ENCODE results near the gene SLC25A24.
"Not testable (repeated sequence)": the region's sequence is repeated elsewhere in the genome, so short reads cannot be mapped to it uniquely, and the experiment has no call there.

The SLC25A24 gene

DNA sequence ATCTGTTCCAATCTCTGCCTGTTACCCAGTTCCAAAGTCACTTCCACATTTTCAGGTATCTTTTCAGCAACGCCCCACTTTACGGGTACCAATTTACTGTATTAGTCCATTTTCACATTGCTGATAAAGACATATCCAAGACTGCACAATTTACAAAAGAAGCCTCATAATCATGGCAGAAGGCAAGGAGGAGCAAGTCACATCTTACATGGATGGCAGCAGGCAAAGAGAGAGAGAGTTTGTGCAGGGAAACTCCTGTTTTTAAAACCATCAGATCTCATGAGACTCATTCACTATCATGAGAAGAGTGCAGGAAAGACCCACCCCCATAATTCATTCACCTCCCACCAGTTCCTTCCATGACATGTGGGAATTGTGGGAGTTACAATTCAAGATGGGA lies 67.0 kb downstream of the SLC25A24 start:
- not testable (repeated sequence) for DNase-seq (ENCODE audit: low spot score)

GRCh38 chr1:108132367-108132766 lies 67.8 kb downstream of the SLC25A24 start:
- not testable (repeated sequence) for DNase-seq (ENCODE audit: low spot score)

DNA sequence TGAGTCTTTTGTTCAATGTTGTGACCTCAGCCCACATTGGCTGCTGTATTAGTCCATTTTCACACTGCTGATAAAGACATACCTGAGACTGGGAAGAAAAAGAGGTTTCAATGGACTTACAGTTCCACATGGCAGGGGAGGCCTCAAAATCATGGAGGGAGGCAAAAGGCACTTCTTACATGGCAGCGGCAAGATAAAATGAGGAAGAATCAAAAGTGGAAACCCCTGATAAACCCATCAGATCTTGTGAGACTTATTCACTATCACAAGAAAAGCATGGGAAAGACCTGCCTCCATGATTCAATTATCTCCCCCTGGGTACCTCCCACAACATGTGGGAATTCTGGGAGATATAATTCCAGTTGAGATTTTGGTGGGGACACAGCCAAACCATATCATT lies 68.9 kb downstream of the SLC25A24 start:
- DNase-seq (ENCODE audit: low spot score) = not testable (repeated sequence)

GRCh38 chr1:108130794-108131193 lies 69.3 kb downstream of the SLC25A24 start:
- DNase-seq (ENCODE audit: low spot score) = no peak

DNA sequence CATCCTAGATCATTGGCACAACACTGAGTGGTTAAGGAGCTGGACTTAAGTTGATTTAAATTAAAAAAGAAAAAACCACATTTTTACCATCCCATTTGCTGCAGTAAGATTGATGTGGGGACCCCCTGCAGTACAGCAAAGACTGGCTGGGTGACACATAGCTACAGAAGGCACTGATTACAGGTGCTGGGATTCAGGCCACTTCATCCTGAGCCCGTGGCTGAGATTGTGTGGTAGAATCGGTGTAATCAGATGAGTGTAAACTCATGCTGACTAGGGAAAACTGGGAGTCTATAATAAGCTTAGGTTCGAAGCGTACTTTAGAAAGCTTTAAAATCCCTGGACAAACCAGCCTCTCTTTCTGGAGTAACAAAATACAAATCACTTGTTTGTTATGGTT lies 70.1 kb downstream of the SLC25A24 start:
- no peak for DNase-seq (ENCODE audit: low spot score)

- peak; percentile 57 for DNase-seq (ENCODE audit: low spot score)
These were observed 74.6 kb downstream of the SLC25A24 start for GRCh38 chr1:108125312-108126138.

GRCh38 chr1:108124622-108125311 lies 75.4 kb downstream of the SLC25A24 start:
- DNase-seq (ENCODE audit: low spot score) = no peak

DNA sequence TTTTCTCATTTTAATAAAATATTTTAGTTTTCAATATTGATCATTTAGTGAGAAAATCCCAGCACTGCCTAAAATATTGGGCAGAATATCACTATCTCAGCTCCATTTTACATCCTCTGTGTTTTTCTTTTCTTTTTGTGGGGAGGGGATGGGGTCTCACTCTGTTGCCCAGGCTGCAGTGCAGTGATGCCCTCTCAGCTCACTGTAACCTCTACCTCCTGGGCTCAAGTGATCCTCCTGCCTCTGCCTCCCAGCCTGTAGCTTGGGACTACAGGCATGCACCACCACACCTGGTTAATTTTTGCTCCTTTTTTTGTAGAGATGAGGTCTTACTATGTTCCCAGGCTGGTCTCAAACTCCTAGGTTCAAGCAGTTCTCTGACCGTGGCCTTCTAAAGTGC lies 76.1 kb downstream of the SLC25A24 start:
- no peak for DNase-seq (ENCODE audit: low spot score)

DNA sequence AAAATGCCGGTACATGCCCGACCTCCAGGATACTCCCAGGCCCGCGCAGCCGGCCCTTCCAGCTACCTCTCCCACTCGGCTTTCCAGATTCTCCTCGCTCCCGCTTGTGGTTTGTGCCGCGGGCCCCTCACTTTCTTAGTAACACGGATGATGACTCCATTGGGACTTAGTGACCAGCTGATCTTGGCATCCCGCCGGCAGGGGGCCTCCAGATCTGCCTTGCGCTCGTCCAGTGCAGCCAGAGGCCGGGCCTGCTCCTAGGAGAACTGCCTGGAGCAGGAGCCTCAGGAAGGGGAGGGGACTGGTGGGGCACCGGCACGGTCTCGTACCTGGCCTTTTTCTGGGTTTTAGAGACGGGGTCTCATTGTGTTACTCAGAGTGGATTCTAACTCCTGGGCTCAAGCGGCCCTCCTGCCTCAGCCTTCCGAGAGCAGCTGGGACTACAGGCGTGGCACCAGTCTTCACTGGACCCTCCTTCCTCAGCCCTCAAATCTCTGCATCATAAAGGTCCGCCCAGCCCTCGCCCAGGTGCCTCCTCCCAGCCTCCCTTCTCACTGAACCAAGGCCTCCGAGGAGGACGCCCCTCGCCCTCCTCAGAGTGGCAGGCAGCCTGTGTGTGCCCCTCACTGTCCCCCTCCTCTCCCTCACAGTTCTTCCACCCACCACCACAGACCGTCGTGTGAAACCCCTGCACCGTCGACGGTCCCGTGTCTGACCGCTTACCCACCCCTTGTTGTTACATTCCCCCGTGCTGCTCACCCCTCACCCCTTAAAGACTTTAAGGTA lies 78.6 kb downstream of the SLC25A24 start:
- no peak for DNase-seq (ENCODE audit: low spot score)

DNA sequence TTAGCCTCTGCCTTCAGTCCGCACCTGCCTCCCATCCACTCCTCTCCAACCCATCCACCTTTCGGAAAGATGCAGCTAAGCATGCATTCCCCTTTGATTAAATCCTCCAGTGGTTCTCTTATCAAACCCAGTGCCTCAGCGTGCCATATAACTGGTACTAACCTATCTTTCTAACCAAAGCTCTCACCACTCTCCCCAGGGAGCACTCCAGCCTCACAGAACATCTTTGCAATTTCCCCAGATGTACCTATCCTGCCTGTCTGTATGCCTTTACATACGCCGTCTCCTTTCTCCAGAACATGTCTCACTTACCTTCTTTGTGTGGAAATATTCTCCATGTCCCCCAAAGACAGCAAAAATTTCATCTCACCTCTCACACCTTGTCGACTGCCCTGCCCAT lies 80.0 kb downstream of the SLC25A24 start:
- DNase-seq (ENCODE audit: low spot score) = no peak

DNA sequence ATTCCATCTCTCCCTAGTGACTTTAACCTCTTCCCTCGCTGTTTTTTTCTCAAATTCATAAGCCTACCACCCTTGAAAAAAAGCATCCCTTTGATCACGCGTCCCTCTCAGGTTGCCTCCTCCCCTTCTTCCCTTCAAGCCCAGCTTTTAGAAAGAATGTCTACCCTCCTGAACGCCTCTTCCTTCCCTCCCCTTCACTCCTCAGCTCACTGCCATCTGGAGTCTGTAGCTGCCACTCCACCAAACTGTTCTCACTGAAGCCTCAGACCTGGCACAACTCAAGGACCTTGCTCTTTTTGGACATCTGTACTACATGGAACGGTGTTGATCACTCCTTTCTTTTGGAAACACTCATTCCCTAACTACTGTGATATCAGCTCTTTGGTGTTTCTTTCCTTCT lies 80.6 kb downstream of the SLC25A24 start:
- no peak for DNase-seq (ENCODE audit: low spot score)

GRCh38 chr1:108117945-108118902 lies 81.9 kb downstream of the SLC25A24 start:
- DNase-seq (ENCODE audit: low spot score) = no peak

DNA sequence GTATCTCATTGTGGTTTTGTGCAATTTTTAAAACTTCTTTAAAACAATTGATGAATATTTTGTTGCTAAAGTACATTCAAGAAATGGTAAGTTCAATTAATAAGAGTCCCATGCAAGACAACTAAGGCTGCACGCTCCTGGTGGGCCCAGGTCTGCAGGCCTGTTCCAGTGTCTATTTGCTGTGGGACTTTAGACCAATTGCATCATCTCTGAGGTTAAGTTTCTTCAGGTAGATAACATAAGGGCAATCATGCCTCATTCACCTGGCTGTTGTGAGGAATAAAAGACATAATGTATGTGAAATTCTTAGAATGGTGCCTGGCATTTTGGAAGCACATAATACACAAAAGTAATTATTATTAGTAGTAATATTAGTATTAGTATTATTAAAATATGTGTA lies 82.9 kb downstream of the SLC25A24 start:
- DNase-seq (ENCODE audit: low spot score) = no peak

DNA sequence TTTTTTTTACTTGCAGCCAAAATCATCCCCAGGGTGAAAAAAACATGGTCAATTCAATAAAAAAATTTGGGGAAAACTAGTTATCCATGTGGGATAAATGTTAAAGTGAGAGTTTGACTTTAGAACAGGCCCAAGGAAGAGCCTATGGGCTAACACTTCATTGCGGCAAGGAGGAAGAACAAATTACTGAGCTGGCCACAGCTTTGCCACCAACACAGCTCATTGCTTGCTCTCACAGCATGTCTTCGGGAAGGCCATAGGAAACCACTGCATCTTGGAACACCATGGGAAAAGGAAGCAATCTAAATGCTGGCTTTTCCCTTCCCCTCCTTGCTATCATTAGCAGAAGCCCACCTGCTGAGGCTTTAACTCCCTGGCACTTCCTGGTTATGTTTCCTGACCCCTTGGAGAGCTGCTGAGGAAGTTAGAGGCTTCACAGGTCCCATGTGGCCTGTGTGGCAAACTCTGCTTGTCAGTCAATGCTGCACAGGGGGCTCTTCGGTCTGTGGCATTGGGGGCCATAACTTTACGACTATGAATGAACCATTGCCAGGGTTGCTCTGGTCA lies 86.0 kb downstream of the SLC25A24 start:
- no peak for DNase-seq (ENCODE audit: low spot score)

- no peak for DNase-seq (ENCODE audit: low spot score)
These were observed 86.6 kb downstream of the SLC25A24 start for GRCh38 chr1:108113496-108113895.

DNA sequence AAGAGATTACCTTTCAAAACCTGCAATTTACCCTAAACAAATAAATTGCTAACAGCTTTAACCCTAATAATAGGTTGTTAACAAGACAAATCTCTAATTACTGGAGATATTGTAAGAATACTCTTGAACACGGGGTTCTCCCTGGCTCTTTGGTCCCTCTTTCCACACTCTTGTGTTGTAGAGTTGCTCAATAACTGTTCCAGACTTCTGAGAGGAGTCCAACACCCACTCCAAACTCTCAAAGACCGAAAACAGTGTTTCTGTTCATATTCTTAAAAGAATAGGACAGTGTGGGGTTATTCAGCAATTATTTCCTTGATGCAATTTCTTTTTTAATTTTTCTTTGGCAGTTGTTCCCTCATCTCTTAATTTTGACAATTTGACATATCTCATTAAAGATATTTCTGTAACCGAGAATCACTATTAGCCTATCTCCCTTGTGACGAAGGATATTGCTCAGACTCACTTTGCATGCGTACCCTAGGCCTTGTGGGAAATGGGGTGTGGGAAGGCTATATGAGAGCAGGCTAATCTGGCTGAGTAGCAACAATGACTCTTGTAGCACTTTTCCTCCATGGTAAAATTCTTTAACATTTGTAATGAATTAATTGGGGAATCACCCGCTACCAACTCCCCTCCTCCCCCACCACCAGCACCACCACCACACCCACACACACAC lies 90.7 kb downstream of the SLC25A24 start:
- DNase-seq (ENCODE audit: low spot score) = no peak

GRCh38 chr1:108108119-108108518 lies 92.0 kb downstream of the SLC25A24 start:
- no peak for DNase-seq (ENCODE audit: low spot score)

- DNase-seq (ENCODE audit: low spot score) = no peak
These were observed 92.5 kb downstream of the SLC25A24 start for GRCh38 chr1:108107658-108108057.

DNA sequence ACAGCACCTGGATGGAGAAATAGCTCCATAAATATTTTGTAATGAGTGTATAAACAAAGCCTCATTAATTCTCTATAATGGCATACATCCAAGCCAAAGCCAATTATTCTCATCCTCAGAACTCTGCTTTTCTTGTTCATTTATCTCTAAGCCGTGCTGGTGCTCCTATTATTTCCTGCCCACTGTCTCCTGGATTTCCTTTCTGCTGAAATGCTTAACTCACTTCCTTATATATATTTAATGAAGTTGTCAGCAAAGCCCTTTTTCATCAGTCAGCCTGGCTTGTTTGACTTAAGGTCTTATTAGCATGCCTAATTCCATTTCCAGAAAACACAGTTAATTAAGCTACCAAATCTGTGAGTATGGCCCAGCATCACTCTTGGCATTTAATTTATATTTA lies 93.4 kb downstream of the SLC25A24 start:
- DNase-seq (ENCODE audit: low spot score) = no peak

DNA sequence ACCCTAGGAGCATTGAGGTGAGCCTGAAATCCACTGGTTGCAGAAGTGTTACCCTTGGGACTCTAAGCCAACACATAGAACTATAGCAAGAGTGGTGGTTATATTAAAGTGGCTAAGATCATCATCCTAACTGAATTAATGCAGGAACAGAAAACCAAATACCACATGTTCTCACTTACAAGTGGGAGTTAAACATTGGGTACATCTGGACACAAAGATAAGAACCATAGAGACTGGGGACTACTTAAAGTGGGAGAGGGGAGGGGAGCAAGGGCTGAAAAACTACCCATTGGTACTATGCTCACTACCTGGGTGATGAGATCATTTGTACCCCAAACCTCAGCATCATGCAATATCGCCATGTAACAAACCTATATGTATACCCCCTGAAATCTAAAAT lies 100.0 kb downstream of the SLC25A24 start:
- DNase-seq (ENCODE audit: low spot score) = no peak

- DNase-seq (ENCODE audit: low spot score) = no peak
These were observed 103.1 kb downstream of the SLC25A24 start for GRCh38 chr1:108097018-108097417.

Measured in hematopoietic multipotent progenitor cell treated with erythropoietin and hydrocortisone succinate and interleukin-3 and kit ligand, for 17 days (in vitro differentiated cells).